Lower leg skin (tissue), 4 donors: Measurements from ENCODE around the gene GLDN. TPM values are rescaled to one million over a fixed set of nuclear protein-coding genes. Genes with fewer than 3 reads are reported as not detected.

Source experiments
- DNase-seq, 2 donors: peaks; one replicate each; pipeline ENCODE4 v3.0.0-alpha.2; 2019; ENCODE audit warnings: low spot score in 2 of 2
- H3K4me3 ChIP-seq: fragments of 200-600 bp; sonication (generic); 2 replicates; pipeline ENCODE4 v1.5.1; 2017; ENCODE audit warnings: mild to moderate bottlenecking, low read depth; ENCODE audit not compliant: poor library complexity, severe bottlenecking
- POLR2A ChIP-seq, 2 donors: fragments of 450-650 bp; IDR thresholded peaks; one replicate each; pipeline ENCODE4 v1.6.1; 2016 to 2017; ENCODE audit warnings: antibody characterized with exemption in 2 of 2, mild to moderate bottlenecking in 1 of 2, moderate library complexity in 1 of 2
- WGBS, 2 donors: methylation state at CpG; one replicate each; pipeline ENCODE4 v1.1.5; 2018; 5-methylcytosine and 5-hydroxymethylcytosine counted together
- intact Hi-C: fragments of 100-400 bp; cut with DNase I; formaldehyde crosslinking; loops from one replicate; pipeline ENCODE4 v1.15.0; 2023; ENCODE audit warnings: low total_unique reads
- total RNA-seq, 4 donors: library from RNA; depleted of rRNA; stranded (reverse); fragments of >200 nt; gene quantifications; one replicate each; pipeline ENCODE4 v1.1.0, GENCODE V29; 2016
- TF ChIP-seq, protein P1 (sequence below), 3 donors: fragments of 450-650 bp; IDR thresholded peaks; one replicate each; pipeline ENCODE4 v1.5.1; 2016; ENCODE audit warnings: antibody characterized with exemption in 3 of 3, mild to moderate bottlenecking in 3 of 3, moderate library complexity in 2 of 3

GLDN gene
- total RNA-seq, 4 donors from 2014 or later: 3.7 to 9.4 (median 4.9) TPM

- no peak for DNase-seq
- 96 to 99% methylated on average over 3 of the region's 3 CpGs for WGBS, 2 donors
- intact Hi-C loops: loop anchor here (10.0 kb wide), 1 partner anchor 223 kb away; no protein-coding TSS in a partner anchor
- TF ChIP-seq POLR2A (IDR thresholded peaks at IDR 0.05): no peak
- TF ChIP-seq, protein P1, sequence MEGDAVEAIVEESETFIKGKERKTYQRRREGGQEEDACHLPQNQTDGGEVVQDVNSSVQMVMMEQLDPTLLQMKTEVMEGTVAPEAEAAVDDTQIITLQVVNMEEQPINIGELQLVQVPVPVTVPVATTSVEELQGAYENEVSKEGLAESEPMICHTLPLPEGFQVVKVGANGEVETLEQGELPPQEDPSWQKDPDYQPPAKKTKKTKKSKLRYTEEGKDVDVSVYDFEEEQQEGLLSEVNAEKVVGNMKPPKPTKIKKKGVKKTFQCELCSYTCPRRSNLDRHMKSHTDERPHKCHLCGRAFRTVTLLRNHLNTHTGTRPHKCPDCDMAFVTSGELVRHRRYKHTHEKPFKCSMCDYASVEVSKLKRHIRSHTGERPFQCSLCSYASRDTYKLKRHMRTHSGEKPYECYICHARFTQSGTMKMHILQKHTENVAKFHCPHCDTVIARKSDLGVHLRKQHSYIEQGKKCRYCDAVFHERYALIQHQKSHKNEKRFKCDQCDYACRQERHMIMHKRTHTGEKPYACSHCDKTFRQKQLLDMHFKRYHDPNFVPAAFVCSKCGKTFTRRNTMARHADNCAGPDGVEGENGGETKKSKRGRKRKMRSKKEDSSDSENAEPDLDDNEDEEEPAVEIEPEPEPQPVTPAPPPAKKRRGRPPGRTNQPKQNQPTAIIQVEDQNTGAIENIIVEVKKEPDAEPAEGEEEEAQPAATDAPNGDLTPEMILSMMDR (IDR thresholded peaks at IDR 0.05): no peak
- no peak overlapping the region for H3K4me3 ChIP-seq
Measured at GRCh38 chr15:51387699-51388041, 46.2 kb downstream of the GLDN start.

DNA sequence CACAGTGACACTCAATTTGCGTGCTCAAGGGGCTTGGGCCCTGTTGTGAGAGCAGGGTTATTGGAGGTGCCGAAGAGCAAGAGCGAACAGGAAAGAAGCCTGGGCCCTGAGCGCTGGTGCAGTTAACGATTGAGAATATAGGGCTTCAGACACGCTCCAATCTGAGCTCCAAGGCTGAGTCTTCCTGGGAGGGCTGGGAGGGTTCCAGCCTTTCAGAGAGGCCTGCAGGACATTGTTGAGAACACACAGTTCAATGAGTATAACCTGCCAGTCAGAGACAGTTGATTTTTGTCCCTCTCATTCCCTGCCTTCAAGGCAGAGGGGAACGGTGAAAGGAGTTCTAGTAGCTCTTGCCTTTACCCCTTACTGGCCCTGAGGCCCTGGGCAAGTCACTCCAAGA, 47.3 kb downstream of the GLDN start:
- 91 to 98% methylated on average over 7 of the region's 7 CpGs for WGBS, 2 donors
- intact Hi-C loops: loop anchor here (10.0 kb wide), 1 partner anchor 224 kb away; no protein-coding TSS in a partner anchor
- no peak for TF ChIP-seq POLR2A (IDR thresholded peaks at IDR 0.05)
- TF ChIP-seq, protein P1 (IDR thresholded peaks at IDR 0.05): no peak
- no peak for DNase-seq
- no peak overlapping the region for H3K4me3 ChIP-seq

GRCh38 chr15:51390241-51390965, 48.9 kb downstream of the GLDN start:
- intact Hi-C loops: no loop called here
- TF ChIP-seq, protein P1 (IDR thresholded peaks at IDR 0.05): no peak
- no peak for TF ChIP-seq POLR2A (IDR thresholded peaks at IDR 0.05)
- no peak overlapping the region for H3K4me3 ChIP-seq
- WGBS, 2 donors: 74 to 81% methylated on average over 7 of the region's 7 CpGs
- DNase-seq: peak in 1 of 2 donors; percentile 34

- WGBS, 2 donors: 85 to 87% methylated on average over 5 of the region's 5 CpGs
- intact Hi-C loops: no loop called here
- TF ChIP-seq POLR2A (IDR thresholded peaks at IDR 0.05): no peak
- TF ChIP-seq, protein P1 (IDR thresholded peaks at IDR 0.05): no peak
- H3K4me3 ChIP-seq: no peak overlapping the region
- DNase-seq: peak in 1 of 2 donors; percentile 13
Measured at GRCh38 chr15:51390966-51391422, 49.5 kb downstream of the GLDN start.

DNA sequence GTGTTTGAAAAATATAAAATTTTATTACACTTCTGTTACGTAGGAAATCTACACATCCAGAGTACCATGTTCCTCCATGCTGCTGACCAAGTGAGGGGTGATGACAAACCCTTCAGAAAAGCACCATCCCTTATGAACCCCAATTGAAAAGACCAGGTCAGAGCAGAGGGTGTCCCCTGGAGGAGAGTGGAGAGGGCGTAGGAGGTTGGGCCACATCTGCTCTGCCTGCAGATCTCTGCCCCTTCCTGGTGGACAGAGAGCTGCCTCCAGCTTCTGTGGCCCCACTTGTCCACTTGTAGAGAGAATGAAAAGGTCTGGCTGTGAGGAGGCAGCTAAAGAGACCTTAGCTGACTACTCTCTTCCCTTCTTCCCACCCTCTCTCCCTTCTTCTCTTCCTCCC, 55.5 kb downstream of the GLDN start:
- peak in 1 of 2 donors; percentile 56 for DNase-seq
- 83% methylated on average over 2 of the region's 2 CpGs for WGBS, 2 donors
- no peak for TF ChIP-seq POLR2A (IDR thresholded peaks at IDR 0.05)
- TF ChIP-seq, protein P1 (IDR thresholded peaks at IDR 0.05): no peak
- H3K4me3 ChIP-seq: no peak overlapping the region
- intact Hi-C loops: no loop called here
